ENCODE measurements around the gene SFT2D1.
A peak's percentile ranks its signal among the peaks of the same experiment; 100 is the strongest.
"Not testable (repeated sequence)": the region's sequence is repeated elsewhere in the genome, so short reads cannot be mapped to it uniquely, and the experiment has no call there.

SFT2D1 gene

GRCh38 chr6:166342349-166343149 lies at the start of gene SFT2D1:
Gene SFT2D1 (minus strand): TSS chr6:166342545. CDS start chr6:166342481, 64 bp downstream.
- DNase-seq (ENCODE audit: low read depth, low spot score), result peak; percentile 42

GRCh38 chr6:166389119-166389518 lies 46.8 kb upstream of the SFT2D1 start:
- TF ChIP-seq SUZ12 (IDR thresholded peaks at IDR 0.05; ENCODE audit: extremely low read depth, insufficient read depth, insufficient read length), result no peak
- TF ChIP-seq YY1 (IDR thresholded peaks at IDR 0.05; ENCODE audit: insufficient read depth, insufficient read length), result no peak
- no peak for TF ChIP-seq ZNF274 (IDR thresholded peaks at IDR 0.05; ENCODE audit: low read depth, low read length)
- Histone ChIP-seq H3K9ac (ENCODE audit: insufficient read length, low read depth) (no peak overlapping the region), H3K27me3 (ENCODE audit: insufficient read depth, insufficient read length) (no peaks in the 10 kb centered on the region), H3K4me3 (ENCODE audit: insufficient read length, low read depth) (no peak overlapping the region), H3K36me3 (ENCODE audit: insufficient read depth, insufficient read length, low read length) (no peaks in the 10 kb centered on the region), H3K4me1 (ENCODE audit: insufficient read depth, insufficient read length) (no peaks in the 10 kb centered on the region), H3K9me3 (ENCODE audit: insufficient read depth, low read length) (no peaks in the 10 kb centered on the region)
- DNase-seq (ENCODE audit: low read depth, low spot score), result no peak

More at GRCh38 chr6:166342349-166343149, at the start of gene SFT2D1:
- TF ChIP-seq YY1 (IDR thresholded peaks at IDR 0.05; ENCODE audit: insufficient read depth, insufficient read length), result no peak
- peaks cover 33% of the 10 kb centered on the region for H3K36me3 ChIP-seq (ENCODE audit: insufficient read depth, insufficient read length, low read length)
- no peaks in the 10 kb centered on the region for H3K27me3 ChIP-seq (ENCODE audit: insufficient read depth, insufficient read length)
- H3K9ac ChIP-seq (ENCODE audit: insufficient read length, low read depth), result peak within 1 kb of the TSS; percentile 96
- H3K4me3 ChIP-seq (ENCODE audit: insufficient read length, low read depth), result peak within 1 kb of the TSS; percentile 87
- no peaks in the 10 kb centered on the region for H3K9me3 ChIP-seq (ENCODE audit: insufficient read depth, low read length)
- no peaks in the 10 kb centered on the region for H3K4me1 ChIP-seq (ENCODE audit: insufficient read depth, insufficient read length)

- H3K27me3 ChIP-seq (ENCODE audit: insufficient read depth, insufficient read length), result no peaks in the 10 kb centered on the region
- no peaks in the 10 kb centered on the region for H3K36me3 ChIP-seq (ENCODE audit: insufficient read depth, insufficient read length, low read length)
- no peak for DNase-seq (ENCODE audit: low read depth, low spot score)
- no peaks in the 10 kb centered on the region for H3K4me1 ChIP-seq (ENCODE audit: insufficient read depth, insufficient read length)
- H3K9ac ChIP-seq (ENCODE audit: insufficient read length, low read depth), result no peak overlapping the region
- no peaks in the 10 kb centered on the region for H3K9me3 ChIP-seq (ENCODE audit: insufficient read depth, low read length)
- H3K4me3 ChIP-seq (ENCODE audit: insufficient read length, low read depth), result no peak overlapping the region
- TF ChIP-seq YY1 (IDR thresholded peaks at IDR 0.05; ENCODE audit: insufficient read depth, insufficient read length) (no peak), ZNF274 (IDR thresholded peaks at IDR 0.05; ENCODE audit: low read depth, low read length) (no peak), SUZ12 (IDR thresholded peaks at IDR 0.05; ENCODE audit: extremely low read depth, insufficient read depth, insufficient read length) (no peak)
These were observed 46.1 kb upstream of the SFT2D1 start for GRCh38 chr6:166388290-166389004.

- Histone ChIP-seq H3K36me3 (ENCODE audit: insufficient read depth, insufficient read length, low read length) (no peaks in the 10 kb centered on the region), H3K27me3 (ENCODE audit: insufficient read depth, insufficient read length) (no peaks in the 10 kb centered on the region), H3K9ac (ENCODE audit: insufficient read length, low read depth) (no peak overlapping the region), H3K4me1 (ENCODE audit: insufficient read depth, insufficient read length) (no peaks in the 10 kb centered on the region), H3K4me3 (ENCODE audit: insufficient read length, low read depth) (no peak overlapping the region), H3K9me3 (ENCODE audit: insufficient read depth, low read length) (no peaks in the 10 kb centered on the region)
- TF ChIP-seq ZNF274 (IDR thresholded peaks at IDR 0.05; ENCODE audit: low read depth, low read length), result no peak
- no peak for TF ChIP-seq YY1 (IDR thresholded peaks at IDR 0.05; ENCODE audit: insufficient read depth, insufficient read length)
- TF ChIP-seq SUZ12 (IDR thresholded peaks at IDR 0.05; ENCODE audit: extremely low read depth, insufficient read depth, insufficient read length), result no peak
- DNase-seq (ENCODE audit: low read depth, low spot score), result no peak
These were observed 45.4 kb upstream of the SFT2D1 start for GRCh38 chr6:166387642-166388289.

- not testable (repeated sequence) for H3K9me3 ChIP-seq (ENCODE audit: insufficient read depth, low read length); DNase-seq (ENCODE audit: low read depth, low spot score); H3K36me3 ChIP-seq (ENCODE audit: insufficient read depth, insufficient read length, low read length); H3K4me1 ChIP-seq (ENCODE audit: insufficient read depth, insufficient read length); H3K9ac ChIP-seq (ENCODE audit: insufficient read length, low read depth); H3K4me3 ChIP-seq (ENCODE audit: insufficient read length, low read depth); H3K27me3 ChIP-seq (ENCODE audit: insufficient read depth, insufficient read length)
These were observed 44.8 kb upstream of the SFT2D1 start for GRCh38 chr6:166387098-166387497.

- Histone ChIP-seq H3K4me1 (ENCODE audit: insufficient read depth, insufficient read length) (no peaks in the 10 kb centered on the region), H3K27me3 (ENCODE audit: insufficient read depth, insufficient read length) (no peaks in the 10 kb centered on the region), H3K9ac (ENCODE audit: insufficient read length, low read depth) (no peak overlapping the region), H3K4me3 (ENCODE audit: insufficient read length, low read depth) (no peak overlapping the region), H3K36me3 (ENCODE audit: insufficient read depth, insufficient read length, low read length) (no peaks in the 10 kb centered on the region), H3K9me3 (ENCODE audit: insufficient read depth, low read length) (no peaks in the 10 kb centered on the region)
- DNase-seq (ENCODE audit: low read depth, low spot score), result no peak
- no peak for TF ChIP-seq SUZ12 (IDR thresholded peaks at IDR 0.05; ENCODE audit: extremely low read depth, insufficient read depth, insufficient read length)
- TF ChIP-seq ZNF274 (IDR thresholded peaks at IDR 0.05; ENCODE audit: low read depth, low read length), result no peak
- TF ChIP-seq YY1 (IDR thresholded peaks at IDR 0.05; ENCODE audit: insufficient read depth, insufficient read length), result no peak
These were observed 43.8 kb upstream of the SFT2D1 start for GRCh38 chr6:166386111-166386510.

- H3K27me3 ChIP-seq (ENCODE audit: insufficient read depth, insufficient read length); DNase-seq (ENCODE audit: low read depth, low spot score); H3K4me1 ChIP-seq (ENCODE audit: insufficient read depth, insufficient read length); H3K36me3 ChIP-seq (ENCODE audit: insufficient read depth, insufficient read length, low read length); H3K9me3 ChIP-seq (ENCODE audit: insufficient read depth, low read length): not testable (repeated sequence)
- peak overlapping the region; percentile 71 for H3K4me3 ChIP-seq (ENCODE audit: insufficient read length, low read depth)
- H3K9ac ChIP-seq (ENCODE audit: insufficient read length, low read depth), result peak overlapping the region; percentile 86
These were observed 41.5 kb upstream of the SFT2D1 start for GRCh38 chr6:166383802-166384363.
